H9 (cell line): ENCODE results near the gene MRPS34. TPM values are rescaled to one million over a fixed set of nuclear protein-coding genes. Genes with fewer than 3 reads are reported as not detected.

Source experiments
- DNase-seq: peaks from one replicate; pipeline ENCODE4 v3.0.0-alpha.2; 2017
- H2AFZ ChIP-seq: one replicate; pipeline ENCODE4 v1.6.1; 2013; ENCODE audit warnings: mild to moderate bottlenecking, low read length, control low read depth, moderate library complexity
- H2AK5ac ChIP-seq: 2 replicates; pipeline ENCODE4 v1.6.1; 2013; ENCODE audit warnings: low read length, control low read depth, mixed read lengths; ENCODE audit not compliant: insufficient read length
- H2BK120ac ChIP-seq: one replicate; pipeline ENCODE4 v1.6.1; 2013; ENCODE audit warnings: low read depth, mild to moderate bottlenecking, low read length, control low read depth, inconsistent platforms; ENCODE audit not compliant: poor library complexity, severe bottlenecking
- H2BK12ac ChIP-seq: 2 replicates; pipeline ENCODE4 v1.6.1; 2013; ENCODE audit warnings: low read length, control low read depth, mixed read lengths, low read depth; ENCODE audit not compliant: insufficient read length
- H2BK15ac ChIP-seq: 2 replicates; pipeline ENCODE4 v1.6.1; 2013; ENCODE audit warnings: low read depth, low read length, control low read depth
- H2BK20ac ChIP-seq: one replicate; pipeline ENCODE4 v1.6.1; 2013; ENCODE audit warnings: low read depth, mild to moderate bottlenecking, low read length, control low read depth, inconsistent platforms; ENCODE audit not compliant: poor library complexity, severe bottlenecking
- H2BK5ac ChIP-seq: 2 replicates; pipeline ENCODE4 v1.6.1; 2013; ENCODE audit warnings: low read length, control low read depth, mixed read lengths; ENCODE audit not compliant: insufficient read length
- H3K14ac ChIP-seq: 2 replicates; pipeline ENCODE4 v1.6.1; 2013; ENCODE audit warnings: low read length, control low read depth; ENCODE audit not compliant: insufficient read depth
- H3K18ac ChIP-seq: 2 replicates; pipeline ENCODE4 v1.6.1; 2013; ENCODE audit warnings: low read depth, mild to moderate bottlenecking, mixed read lengths, low read length, control low read depth; ENCODE audit not compliant: insufficient read length
- H3K23ac ChIP-seq: 2 replicates; pipeline ENCODE4 v1.6.1; 2013; ENCODE audit warnings: low read length, control low read depth, mixed read lengths, low read depth; ENCODE audit not compliant: insufficient read length
- H3K23me2 ChIP-seq: 2 replicates; pipeline ENCODE4 v1.6.1; 2013; ENCODE audit warnings: low read depth, mild to moderate bottlenecking, mixed read lengths, low read length, control low read depth; ENCODE audit not compliant: insufficient read length, poor library complexity, severe bottlenecking
- H3K27ac ChIP-seq: 2 replicates; pipeline ENCODE4 v1.5.1; 2013; ENCODE audit warnings: low read length, control low read depth, mixed read lengths, low read depth; ENCODE audit not compliant: insufficient read length
- H3K27me3 ChIP-seq: 2 replicates; pipeline ENCODE4 v1.6.1; 2013; ENCODE audit warnings: low read length, control low read depth, inconsistent platforms; ENCODE audit not compliant: insufficient read depth
- H3K4ac ChIP-seq: 2 replicates; pipeline ENCODE4 v1.6.1; 2013; ENCODE audit warnings: low read depth, mild to moderate bottlenecking, control low read depth, inconsistent platforms, low read length, moderate library complexity
- H3K4me1 ChIP-seq: 2 replicates; pipeline ENCODE4 v1.6.1; 2013; ENCODE audit warnings: low read length, control low read depth, inconsistent platforms; ENCODE audit not compliant: insufficient read depth
- H3K4me2 ChIP-seq: 2 replicates; pipeline ENCODE4 v1.6.1; 2013; ENCODE audit warnings: low read length, control low read depth, mixed read lengths; ENCODE audit not compliant: insufficient read length, insufficient read depth
- H3K56ac ChIP-seq: 2 replicates; pipeline ENCODE4 v1.6.1; 2013; ENCODE audit warnings: low read depth, mild to moderate bottlenecking, mixed read lengths, low read length, control low read depth; ENCODE audit not compliant: insufficient read length
- H3K79me1 ChIP-seq: 2 replicates; pipeline ENCODE4 v1.6.1; 2013; ENCODE audit warnings: low read depth, mild to moderate bottlenecking, moderate library complexity, low read length, control low read depth, inconsistent platforms; ENCODE audit not compliant: insufficient read depth, poor library complexity, severe bottlenecking
- H3K79me2 ChIP-seq: 2 replicates; pipeline ENCODE4 v1.6.1; 2013; ENCODE audit warnings: low read length, control low read depth, inconsistent platforms; ENCODE audit not compliant: insufficient read depth
- H3K9ac ChIP-seq: 2 replicates; pipeline ENCODE4 v1.6.1; 2013; ENCODE audit warnings: low read length, control low read depth, mixed read lengths; ENCODE audit not compliant: insufficient read length; ENCODE audit errors: extremely low read depth
- H3K9me3 ChIP-seq: one replicate; pipeline ENCODE4 v1.6.1; 2013; ENCODE audit warnings: low read depth, low read length, inconsistent platforms; ENCODE audit not compliant: control insufficient read depth
- H3T11ph ChIP-seq: one replicate; pipeline ENCODE4 v1.6.1; 2013; ENCODE audit warnings: mild to moderate bottlenecking, low read length, control low read depth, inconsistent platforms
- H4K20me1 ChIP-seq: one replicate; pipeline ENCODE4 v1.6.1; 2013; ENCODE audit not compliant: control insufficient read depth, insufficient read length, insufficient read depth
- H4K5ac ChIP-seq: 2 replicates; pipeline ENCODE4 v1.6.1; 2013; ENCODE audit warnings: low read depth, mild to moderate bottlenecking, mixed read lengths, low read length, control low read depth; ENCODE audit not compliant: insufficient read length
- H4K8ac ChIP-seq: replicated peaks from 2 replicates; pipeline ENCODE4 v1.6.1; 2013; ENCODE audit warnings: low read length, control low read depth, mixed read lengths, low read depth; ENCODE audit not compliant: insufficient read length
- H4K91ac ChIP-seq: 2 replicates; pipeline ENCODE4 v1.6.1; 2013; ENCODE audit warnings: low read depth, mild to moderate bottlenecking, moderate library complexity, mixed read lengths, low read length, control low read depth; ENCODE audit not compliant: insufficient read length
- H3K27ac Mint-ChIP-seq, 3 experiments: 2 replicates in 2 of 3; 3 replicates in 1 of 3; pipeline ENCODE4 v1.8.0; 2020 to 2021; ENCODE audit warnings: mixed read lengths in 3 of 3, mild to moderate bottlenecking in 1 of 3, moderate library complexity in 1 of 3
- H3K27me3 Mint-ChIP-seq: 2 replicates; pipeline ENCODE4 v1.8.0; 2021; ENCODE audit warnings: low read depth, mild to moderate bottlenecking, moderate library complexity, mixed read lengths
- H3K36me3 Mint-ChIP-seq, 3 experiments: 2 replicates in 2 of 3; 3 replicates in 1 of 3; pipeline ENCODE4 v1.8.0; 2020 to 2021; ENCODE audit warnings: low read depth in 3 of 3, mixed read lengths in 3 of 3; ENCODE audit not compliant: insufficient read depth in 1 of 3
- H3K4me1 Mint-ChIP-seq, 2 experiments: 2 replicates each; pipeline ENCODE4 v1.8.0; 2020; ENCODE audit warnings: mixed read lengths in 2 of 2
- H3K4me3 Mint-ChIP-seq, 2 experiments: 2 replicates in 1 of 2; 3 replicates in 1 of 2; pipeline ENCODE4 v1.8.0; 2020 to 2021; ENCODE audit warnings: mild to moderate bottlenecking in 2 of 2, mixed read lengths in 2 of 2, moderate library complexity in 1 of 2
- H3K9me3 Mint-ChIP-seq, 2 experiments: 2 replicates in 1 of 2; 3 replicates in 1 of 2; pipeline ENCODE4 v1.8.0; 2020; ENCODE audit warnings: mild to moderate bottlenecking in 2 of 2, mixed read lengths in 2 of 2, moderate library complexity in 1 of 2
- CTCF ChIP-seq: fragments of 200-600 bp; sonication (generic); conservative IDR thresholded peaks from 3 replicates; pipeline ENCODE4 v1.8.0; 2021; ENCODE audit warnings: antibody characterized with exemption, mild to moderate bottlenecking
- WGBS: extraction: QIAGEN DNeasy Blood & Tissue Kit; methylation state at CpG from one replicate; pipeline ENCODE4 v1.1.7; 2013; ENCODE audit warnings: missing lambda C conversion rate, low lambda C conversion rate, mixed read lengths; ENCODE audit not compliant: insufficient read length; ENCODE audit errors: extremely low coverage; 5-methylcytosine and 5-hydroxymethylcytosine counted together
- total RNA-seq: library from RNA; stranded (reverse); gene quantifications from 2 replicates; pipeline ENCODE4 v1.2.1, GENCODE V29; 2021

Gene MRPS34
- total RNA-seq, 1 experiment from 2014 or later = 205 TPM

- Histone ChIP-seq H3K27ac (no peak overlapping the region), H3T11ph (no peak overlapping the region), H3K4me2 (no peak overlapping the region), H2BK20ac (no peak overlapping the region), H2BK120ac (no peak overlapping the region), H3K4ac (no peak overlapping the region), H3K14ac (no peak overlapping the region), H3K4me1 (no peaks in the 10 kb centered on the region), H2BK5ac (no peak overlapping the region), H3K9ac (no peak overlapping the region), H3K79me1 (no peaks in the 10 kb centered on the region), H2AK5ac (no peak overlapping the region), H3K9me3 (no peaks in the 10 kb centered on the region), H4K8ac (no peak overlapping the region), H2BK15ac (no peak overlapping the region), H3K56ac (no peak overlapping the region), H3K23me2 (no peaks in the 10 kb centered on the region), H3K79me2 (no peaks in the 10 kb centered on the region), H2BK12ac (no peak overlapping the region), H4K5ac (no peak overlapping the region), H3K23ac (no peak overlapping the region), H3K27me3 (no peaks in the 10 kb centered on the region), H4K91ac (no peak overlapping the region), H3K18ac (no peak overlapping the region), H4K20me1 (no peaks in the 10 kb centered on the region), H2AFZ (no peak overlapping the region)
- no peak for DNase-seq
- no peak overlapping the region for H3K4me3 Mint-ChIP-seq
- H3K9me3 Mint-ChIP-seq = peaks cover 2 to 4% of the 10 kb centered on the region in 2 experiments; a peak in 2 of 5 replicates
- no peaks in the 10 kb centered on the region for H3K27me3 Mint-ChIP-seq
- no CpG with 5 or more reads among the region's 18 CpGs for WGBS
- no peak overlapping the region for H3K27ac Mint-ChIP-seq
- H3K4me1 Mint-ChIP-seq = peaks cover 0 to 3% of the 10 kb centered on the region in 2 experiments; a peak in 2 of 4 replicates
- peaks cover 15 to 37% (median 16%) of the 10 kb centered on the region in 3 experiments; a peak in 6 of 7 replicates for H3K36me3 Mint-ChIP-seq
- no peak for TF ChIP-seq CTCF
Observed at GRCh38 chr16:1808691-1809090, 35.8 kb upstream of the MRPS34 start.
